Dedifferentiated amniotic fluid mesenchymal stem cell (primary cell): ENCODE measurements around the gene MFSD6.
A peak's percentile ranks its signal among the peaks of the same experiment; 100 is the strongest.
"Not testable (repeated sequence)": the region's sequence is repeated elsewhere in the genome, so short reads cannot be mapped to it uniquely, and the experiment has no call there.

Experiments used
- DNase-seq: peaks from one replicate; pipeline ENCODE4 v3.0.0-alpha.2; 2016; ENCODE audit errors: extremely low spot score

The MFSD6 gene

GRCh38 chr2:190501231-190501630 is 93.1 kb downstream of the MFSD6 start:
- no peak for DNase-seq

- DNase-seq, result no peak
Measured at GRCh38 chr2:190501702-190502407, 93.7 kb downstream of the MFSD6 start.

GRCh38 chr2:190503088-190503487 is 94.9 kb downstream of the MFSD6 start:
- no peak for DNase-seq

GRCh38 chr2:190504912-190505311 is 96.8 kb downstream of the MFSD6 start:
- no peak for DNase-seq

GRCh38 chr2:190505696-190506095 is 97.5 kb downstream of the MFSD6 start:
- DNase-seq, result no peak

- no peak for DNase-seq
Measured at GRCh38 chr2:190506666-190507065, 98.5 kb downstream of the MFSD6 start.

GRCh38 chr2:190507135-190507534 is 99.0 kb downstream of the MFSD6 start:
- no peak for DNase-seq

- not testable (repeated sequence) for DNase-seq
Measured at GRCh38 chr2:190509895-190510294, 101.7 kb downstream of the MFSD6 start.

- DNase-seq, result peak; percentile 26
Measured at GRCh38 chr2:190511104-190511503, 102.9 kb downstream of the MFSD6 start.

- DNase-seq, result no peak
Measured at GRCh38 chr2:190512539-190513095, 104.5 kb downstream of the MFSD6 start.

GRCh38 chr2:190513877-190514276 is 105.7 kb downstream of the MFSD6 start:
- DNase-seq, result no peak

- DNase-seq, result no peak
Measured at GRCh38 chr2:190514676-190515075, 106.5 kb downstream of the MFSD6 start.

GRCh38 chr2:190515687-190516086 is 107.5 kb downstream of the MFSD6 start:
- no peak for DNase-seq

- DNase-seq, result no peak
Measured at GRCh38 chr2:190517468-190517867, 109.3 kb downstream of the MFSD6 start.

- DNase-seq, result no peak
Measured at GRCh38 chr2:190519975-190520767, 112.0 kb downstream of the MFSD6 start.

GRCh38 chr2:190524928-190525327 is 116.8 kb downstream of the MFSD6 start:
- no peak for DNase-seq

GRCh38 chr2:190526105-190526750 is 118.1 kb downstream of the MFSD6 start:
- no peak for DNase-seq

- DNase-seq, result no peak
Measured at GRCh38 chr2:190527214-190527613, 119.1 kb downstream of the MFSD6 start.

GRCh38 chr2:190527918-190528317 is 119.8 kb downstream of the MFSD6 start:
- DNase-seq, result no peak

GRCh38 chr2:190528521-190529001 is 120.4 kb downstream of the MFSD6 start:
- peak; percentile 53 for DNase-seq

- DNase-seq, result no peak
Measured at GRCh38 chr2:190529486-190530247, 121.5 kb downstream of the MFSD6 start.
